ENCODE results near the gene MAST4.
"Not testable (repeated sequence)": the region's sequence is repeated elsewhere in the genome, so short reads cannot be mapped to it uniquely, and the experiment has no call there.

The MAST4 gene

GRCh38 chr5:67166460-67167285, 570.5 kb downstream of the MAST4 start:
- FAIRE-seq, result no peak

DNA sequence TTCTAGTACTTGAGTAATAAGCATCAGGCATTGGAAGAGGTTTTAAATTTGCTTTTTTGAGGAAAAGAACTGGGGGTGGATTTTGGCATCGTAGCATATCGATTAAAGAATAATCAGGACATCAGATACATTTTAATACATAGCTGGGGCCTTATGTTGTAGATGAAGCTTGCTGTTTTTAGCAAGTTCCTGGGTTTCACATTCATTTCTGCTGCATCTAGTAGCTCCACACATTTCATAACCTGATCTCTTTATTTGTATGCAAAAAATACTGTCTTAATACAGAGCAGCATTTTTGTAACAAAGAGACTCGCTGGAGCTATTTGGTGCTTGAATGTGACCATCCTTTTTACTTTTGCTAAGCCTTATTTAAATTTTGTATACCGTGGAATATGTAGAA, 571.9 kb downstream of the MAST4 start:
- FAIRE-seq, result no peak
- DNase-seq (ENCODE audit: insufficient read length, low spot score), result no peak

More at GRCh38 chr5:67166460-67167285, 570.5 kb downstream of the MAST4 start:
- DNase-seq (ENCODE audit: insufficient read length, low spot score), result peak; percentile 15

DNA sequence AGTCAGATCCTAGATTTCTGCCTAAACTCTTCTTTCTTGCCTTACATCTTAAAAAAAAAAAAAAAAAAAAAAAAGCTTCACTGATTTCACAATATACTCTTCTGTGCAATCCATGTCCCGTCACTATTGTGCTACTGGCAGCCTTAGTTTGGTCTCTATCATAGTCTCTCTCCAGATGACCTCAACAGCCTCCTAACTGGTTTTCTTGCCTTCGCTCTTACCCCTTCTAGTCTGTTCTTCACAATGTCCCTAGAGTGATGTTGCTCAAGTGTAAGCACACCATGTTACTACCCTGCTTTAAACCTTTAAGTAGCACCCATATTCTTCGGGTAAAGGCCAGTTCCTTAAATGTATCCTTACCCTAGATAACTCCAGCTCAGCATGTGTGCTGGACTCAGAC, 574.6 kb downstream of the MAST4 start:
- FAIRE-seq (no peak), DNase-seq (ENCODE audit: insufficient read length, low spot score) (no peak)

GRCh38 chr5:67173351-67173750, 577.2 kb downstream of the MAST4 start:
- FAIRE-seq; DNase-seq (ENCODE audit: insufficient read length, low spot score): not testable (repeated sequence)

DNA sequence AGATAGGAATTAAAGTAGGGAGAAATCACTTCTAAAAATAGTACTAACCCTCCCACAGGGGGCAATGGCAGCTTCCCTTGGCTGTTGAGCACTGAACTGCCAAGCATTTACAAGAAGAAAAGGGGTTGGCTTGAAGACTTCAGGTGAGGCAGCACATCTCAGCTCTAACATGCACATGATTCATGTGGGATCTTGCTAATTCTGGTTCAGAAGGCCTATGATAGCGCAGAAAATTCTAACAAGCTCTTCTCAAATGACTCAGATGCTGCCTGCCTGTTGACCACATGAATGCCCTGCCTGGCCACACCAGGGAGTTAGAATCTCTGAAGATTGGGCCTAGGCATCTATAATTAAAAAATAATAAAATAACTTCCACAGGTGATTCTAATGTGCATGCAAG, 577.8 kb downstream of the MAST4 start:
- no peak for DNase-seq (ENCODE audit: insufficient read length, low spot score)
- no peak for FAIRE-seq

GRCh38 chr5:67176936-67177335, 580.7 kb downstream of the MAST4 start:
- FAIRE-seq, result peak; percentile 78
- DNase-seq (ENCODE audit: insufficient read length, low spot score), result no peak

GRCh38 chr5:67178085-67178484, 581.9 kb downstream of the MAST4 start:
- no peak for DNase-seq (ENCODE audit: insufficient read length, low spot score)
- no peak for FAIRE-seq

GRCh38 chr5:67178966-67179365, 582.8 kb downstream of the MAST4 start:
- FAIRE-seq, result no peak

GRCh38 chr5:67179697-67180361, 583.6 kb downstream of the MAST4 start:
- FAIRE-seq, result no peak
- DNase-seq (ENCODE audit: insufficient read length, low spot score), result no peak

More at GRCh38 chr5:67178966-67179365, 582.8 kb downstream of the MAST4 start:
- no peak for DNase-seq (ENCODE audit: insufficient read length, low spot score)

DNA sequence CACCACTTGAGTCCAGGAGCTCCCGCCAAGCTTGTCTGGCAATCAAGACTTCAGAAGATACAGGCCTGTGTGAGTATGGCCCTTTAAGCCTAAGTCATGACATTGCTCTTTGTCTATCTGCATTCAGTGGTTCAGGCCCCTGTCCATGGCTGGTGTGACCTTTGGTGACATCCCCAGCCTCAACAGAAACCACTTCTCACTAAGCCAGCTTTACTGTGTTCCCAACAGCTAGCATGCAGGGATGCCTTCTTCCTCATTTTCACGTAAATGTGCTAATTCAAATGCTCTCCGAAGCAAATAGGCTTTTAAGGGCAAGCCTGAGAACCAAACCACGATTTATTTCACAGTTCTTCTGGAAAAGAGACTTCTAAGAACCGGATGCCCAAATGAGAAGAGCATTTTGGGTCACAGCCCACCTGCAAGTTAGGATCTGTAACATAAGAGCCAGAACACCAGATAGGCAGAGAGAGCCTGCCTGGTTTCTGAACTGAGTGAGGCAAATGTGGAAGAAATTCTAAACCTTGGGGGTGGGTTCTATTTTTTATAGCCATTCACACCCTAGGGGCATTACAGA, 585.5 kb downstream of the MAST4 start:
- DNase-seq (ENCODE audit: insufficient read length, low spot score) (no peak), FAIRE-seq (no peak)

- DNase-seq (ENCODE audit: insufficient read length, low spot score), result no peak
- FAIRE-seq, result no peak
Measured at GRCh38 chr5:67182301-67182790, 586.2 kb downstream of the MAST4 start.

DNA sequence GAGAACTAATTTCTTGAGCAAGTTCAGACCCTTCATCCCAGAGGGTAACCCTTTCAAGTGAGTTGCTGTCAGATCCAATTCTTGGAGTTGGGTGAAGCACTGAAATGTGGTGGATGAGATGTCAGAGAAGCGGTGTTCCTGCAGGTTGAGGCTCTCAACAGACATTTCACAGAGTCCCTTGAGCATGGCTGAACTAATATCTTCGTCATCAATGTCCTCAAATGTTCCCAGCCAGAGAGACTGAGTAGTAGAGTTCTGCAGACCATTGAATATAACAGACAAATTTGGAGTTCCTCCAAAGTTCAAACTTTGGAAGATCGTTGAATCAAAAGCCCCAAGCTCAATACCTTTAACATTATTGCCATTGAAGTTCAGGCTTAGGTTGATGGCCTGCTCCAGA, 587.7 kb downstream of the MAST4 start:
- DNase-seq (ENCODE audit: insufficient read length, low spot score) (no peak), FAIRE-seq (no peak)

- DNase-seq (ENCODE audit: insufficient read length, low spot score), result no peak
- peak; percentile 64 for FAIRE-seq
Measured at GRCh38 chr5:67187006-67187715, 591.0 kb downstream of the MAST4 start.

GRCh38 chr5:67188274-67189078, 592.3 kb downstream of the MAST4 start:
- DNase-seq (ENCODE audit: insufficient read length, low spot score), result no peak
- FAIRE-seq, result peak; percentile 57

DNA sequence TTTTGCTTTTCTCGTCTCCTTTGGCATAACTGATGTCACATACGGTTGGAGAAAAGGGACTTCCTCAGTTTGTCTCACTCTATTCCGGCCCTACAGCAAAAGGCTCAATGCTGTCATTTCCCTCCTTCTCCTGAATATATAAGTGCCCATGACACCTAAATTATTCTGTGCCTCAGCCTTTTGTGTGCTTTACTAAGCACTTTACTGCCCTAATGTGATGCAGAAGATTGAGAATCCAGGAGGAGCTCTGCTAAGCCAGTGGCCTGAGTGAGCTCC, 592.8 kb downstream of the MAST4 start:
- no peak for DNase-seq (ENCODE audit: insufficient read length, low spot score)
- FAIRE-seq, result peak; percentile 33

DNA sequence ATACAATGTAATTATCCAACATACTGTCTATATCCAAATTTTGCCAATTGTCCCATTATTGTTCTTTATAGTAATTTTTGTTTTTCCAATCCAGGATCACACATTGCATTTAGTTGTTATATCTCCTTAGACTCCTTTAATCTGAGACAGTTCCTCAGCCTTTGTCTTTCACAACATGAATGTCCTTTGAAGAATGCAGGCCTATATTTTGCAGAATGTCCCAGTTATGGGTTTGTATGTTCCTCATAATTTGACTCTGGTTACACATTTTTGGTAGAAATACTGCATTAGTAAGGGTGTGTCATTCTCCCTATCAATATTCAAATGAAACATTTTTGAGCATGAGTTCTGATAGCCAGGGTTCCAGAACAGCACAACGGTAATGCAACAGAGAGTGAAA, 593.7 kb downstream of the MAST4 start:
- no peak for FAIRE-seq
- no peak for DNase-seq (ENCODE audit: insufficient read length, low spot score)

DNA sequence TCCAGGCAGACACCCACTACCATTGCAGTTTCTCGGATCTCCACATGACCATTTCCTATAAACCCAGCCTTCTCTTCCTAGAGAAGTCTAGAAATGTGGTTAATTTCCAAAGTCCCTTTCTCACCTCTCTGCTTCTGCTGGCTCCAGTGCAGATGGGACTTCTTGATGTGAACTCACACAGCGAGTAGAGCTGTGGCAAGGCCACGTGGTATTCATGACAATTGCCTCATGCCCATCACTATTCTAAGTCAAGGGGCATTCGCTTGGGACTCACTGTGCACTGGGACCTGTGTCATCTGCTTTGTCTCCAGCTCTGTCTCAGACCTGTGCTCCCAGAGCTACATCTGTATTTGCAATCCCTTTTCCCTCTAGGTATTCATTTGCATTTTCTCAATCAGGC, 594.2 kb downstream of the MAST4 start:
- DNase-seq (ENCODE audit: insufficient read length, low spot score) (no peak), FAIRE-seq (no peak)

DNA sequence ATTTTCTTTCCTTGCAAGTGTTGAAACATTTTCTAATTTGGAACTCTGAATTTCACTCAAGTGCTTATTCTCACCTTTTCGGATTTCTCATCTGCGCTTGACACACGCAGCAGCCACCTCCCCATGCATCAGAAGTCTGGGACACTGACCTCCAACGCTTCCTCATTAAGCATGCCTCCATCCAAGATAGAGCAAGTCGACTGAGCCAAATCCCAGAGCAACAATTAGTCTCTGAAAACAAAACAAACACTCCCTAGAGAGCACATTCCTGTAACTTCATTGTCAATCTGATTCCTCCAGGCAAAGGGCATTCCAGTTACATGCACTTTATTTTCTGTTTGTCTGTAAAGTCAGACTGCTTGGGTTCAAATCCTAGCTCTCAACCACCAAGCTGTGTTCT, 594.7 kb downstream of the MAST4 start:
- DNase-seq (ENCODE audit: insufficient read length, low spot score) (no peak), FAIRE-seq (no peak)

DNA sequence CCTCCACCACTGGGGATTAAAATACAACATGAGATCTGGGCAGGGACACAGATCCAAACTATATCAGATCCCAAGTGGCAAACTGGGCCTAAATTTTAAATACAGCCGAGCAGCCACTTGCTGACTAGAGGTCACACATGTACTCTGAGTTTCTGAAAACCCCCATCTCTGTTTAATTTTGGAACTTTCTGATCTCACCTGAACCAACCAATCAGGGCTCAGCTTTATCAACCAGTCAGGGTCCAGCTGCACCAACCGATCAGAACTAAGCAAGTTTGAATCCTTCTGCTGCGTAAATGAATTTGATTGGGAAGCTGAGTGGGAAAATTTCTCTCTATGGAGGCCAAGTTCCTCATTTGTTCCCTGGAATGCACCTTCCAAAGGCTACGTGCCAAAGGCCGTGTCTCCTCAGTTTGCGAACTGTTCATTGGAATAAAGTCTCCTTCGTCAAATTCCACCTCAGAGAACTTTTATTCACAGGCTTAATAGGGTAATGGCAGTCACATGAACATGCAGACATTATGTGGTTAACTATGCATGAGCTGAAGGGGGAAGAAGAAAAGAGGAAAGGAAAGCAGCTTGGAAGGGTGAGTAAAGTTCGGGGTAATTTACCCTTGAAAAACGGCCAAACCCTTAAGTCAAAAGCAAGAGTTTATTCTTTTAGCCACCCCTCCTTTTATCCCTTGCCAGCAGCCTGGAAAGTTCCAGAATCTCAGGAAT, 596.7 kb downstream of the MAST4 start:
- no peak for DNase-seq (ENCODE audit: insufficient read length, low spot score)
- FAIRE-seq, result peak; percentile 60

GRCh38 chr5:67193439-67193807, 597.2 kb downstream of the MAST4 start:
- no peak for FAIRE-seq
- no peak for DNase-seq (ENCODE audit: insufficient read length, low spot score)

All from GM19239 (cell line).